Measurements from ENCODE around the gene PXMP2. TPM values are rescaled to one million over a fixed set of nuclear protein-coding genes. Genes with fewer than 3 reads are reported as not detected.

Gene PXMP2
- total and polyA plus RNA-seq, 4 donors, result 43.8 to 259 (median 135) TPM

- Histone ChIP-seq H3K27ac (ENCODE audit: low read depth in 1 of 2, low read length in 2 of 2) (no peak overlapping the region), H3K4me1 (ENCODE audit: control insufficient read depth in 4 of 4, insufficient read depth in 4 of 4, low read length in 3 of 4) (no peaks in the 10 kb centered on the region), H3K4me3 (ENCODE audit: low read depth in 1 of 3, low read length in 3 of 3) (no peak overlapping the region), H3K9me3 (ENCODE audit: control insufficient read depth in 4 of 4, low read length in 3 of 4) (no peaks in the 10 kb centered on the region), H3K36me3 (ENCODE audit: control insufficient read depth in 4 of 4, insufficient read depth in 3 of 4, low read depth in 1 of 4, low read length in 3 of 4) (peaks cover 15 to 81% (median 40%) of the 10 kb centered on the region in 4 donors), H3K9ac (ENCODE audit: low read depth in 1 of 2, low read length in 2 of 2) (no peak overlapping the region), H3K27me3 (ENCODE audit: control insufficient read depth in 4 of 4, insufficient read depth in 4 of 4, low read length in 3 of 4) (no peaks in the 10 kb centered on the region)
- no peak for DNase-seq (ENCODE audit: low spot score)
- TF ChIP-seq REST (IDR thresholded peaks at IDR 0.05), result no peak
- TF ChIP-seq EGR1 (IDR thresholded peaks at IDR 0.05; ENCODE audit: low read depth in 2 of 2), result no peak
- TF ChIP-seq HNF4A (conservative IDR thresholded peaks at IDR 0.05), result no peak
- TF ChIP-seq SP1 (IDR thresholded peaks at IDR 0.05), result no peak
- no peak for TF ChIP-seq YY1 (IDR thresholded peaks at IDR 0.05)
- no peak for TF ChIP-seq FOXA2 (IDR thresholded peaks at IDR 0.05)
- WGBS, result 95% methylated on average over 37 of the region's 37 CpGs
These were observed 39.9 kb downstream of the PXMP2 start for GRCh38 chr12:132727091-132727794.

- Histone ChIP-seq H3K27ac (ENCODE audit: low read depth in 1 of 2, low read length in 2 of 2) (no peak overlapping the region), H3K4me3 (ENCODE audit: low read depth in 1 of 3, low read length in 3 of 3) (no peak overlapping the region), H3K9ac (ENCODE audit: low read depth in 1 of 2, low read length in 2 of 2) (no peak overlapping the region), H3K4me1 (ENCODE audit: control insufficient read depth in 4 of 4, insufficient read depth in 4 of 4, low read length in 3 of 4) (no peaks in the 10 kb centered on the region), H3K36me3 (ENCODE audit: control insufficient read depth in 4 of 4, insufficient read depth in 3 of 4, low read depth in 1 of 4, low read length in 3 of 4) (peaks cover 14 to 84% (median 46%) of the 10 kb centered on the region in 4 donors), H3K9me3 (ENCODE audit: control insufficient read depth in 4 of 4, low read length in 3 of 4) (no peaks in the 10 kb centered on the region), H3K27me3 (ENCODE audit: control insufficient read depth in 4 of 4, insufficient read depth in 4 of 4, low read length in 3 of 4) (no peaks in the 10 kb centered on the region)
- WGBS, result 97% methylated on average over 7 of the region's 7 CpGs
- TF ChIP-seq SP1 (IDR thresholded peaks at IDR 0.05) (no peak), CTCF (IDR thresholded peaks at IDR 0.05; ENCODE audit: low read depth, low read length, missing input control) (no peak), TAF1 (conservative IDR thresholded peaks at IDR 0.05) (no peak), GABPA (IDR thresholded peaks at IDR 0.05 in 1 of 2, conservative IDR thresholded peaks at IDR 0.05 in 1 of 2) (no peak), EGR1 (IDR thresholded peaks at IDR 0.05; ENCODE audit: low read depth in 2 of 2) (no peak), JUND (IDR thresholded peaks at IDR 0.05) (no peak), RXRA (IDR thresholded peaks at IDR 0.05) (no peak), RAD21 (IDR thresholded peaks at IDR 0.05) (no peak), ATF3 (IDR thresholded peaks at IDR 0.05) (no peak), NR2F2 (IDR thresholded peaks at IDR 0.05) (no peak)
- no peak for DNase-seq (ENCODE audit: low spot score)
These were observed 41.1 kb downstream of the PXMP2 start for GRCh38 chr12:132728502-132728901.

Measured in liver (tissue), 9 donors.